EH (cell line): ENCODE data around the gene ZNF195.
"Not testable (repeated sequence)": the region's sequence is repeated elsewhere in the genome, so short reads cannot be mapped to it uniquely, and the experiment has no call there.

Experiments used
- DNase-seq: peaks from one replicate; pipeline ENCODE4 v3.0.0-alpha.2; 2015; ENCODE audit warnings: low read depth

ZNF195 gene

GRCh38 chr11:3347127-3347526 is 31.8 kb downstream of the ZNF195 start:
- no peak for DNase-seq

DNA sequence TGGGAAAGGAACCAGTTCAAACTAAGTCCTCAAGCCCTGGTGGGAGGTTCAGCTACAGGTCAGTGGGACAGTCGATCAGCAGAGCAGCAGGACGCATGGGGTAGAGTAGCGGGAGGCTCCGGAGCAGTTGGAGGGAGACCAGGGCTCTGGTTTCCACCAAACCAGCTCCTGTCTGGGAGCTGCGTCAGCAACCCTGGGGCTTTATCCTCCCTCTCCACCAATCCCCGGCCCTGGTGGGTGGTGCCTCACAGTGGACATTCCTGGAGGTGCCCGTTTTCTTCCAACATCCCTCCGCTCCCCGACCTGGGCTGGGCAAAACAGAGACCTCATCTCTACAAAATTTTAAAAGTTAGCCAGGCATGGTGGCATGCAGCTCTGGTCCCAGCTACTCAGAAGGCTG is 32.4 kb downstream of the ZNF195 start:
- DNase-seq: no peak

DNA sequence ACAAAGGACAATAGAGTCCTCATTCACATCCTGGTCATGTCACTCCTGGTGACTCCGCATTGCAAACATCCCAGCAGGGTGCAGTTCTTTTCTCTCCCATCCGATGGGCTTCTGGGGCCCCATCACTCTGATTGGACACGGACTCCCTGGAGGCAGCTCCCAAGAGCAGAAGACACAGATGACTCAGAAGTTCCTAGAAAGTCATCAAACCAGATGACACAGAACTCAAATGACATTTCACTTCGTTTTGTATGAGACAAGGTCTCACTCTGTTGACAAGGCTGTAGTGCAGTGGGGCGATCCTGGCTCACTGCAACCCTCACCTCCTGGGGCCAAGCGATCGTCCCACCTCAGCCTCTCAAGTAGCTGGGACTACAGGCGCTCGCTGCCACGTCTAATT is 33.2 kb downstream of the ZNF195 start:
- DNase-seq: no peak

GRCh38 chr11:3344327-3345174 is 34.4 kb downstream of the ZNF195 start:
- DNase-seq: no peak

DNA sequence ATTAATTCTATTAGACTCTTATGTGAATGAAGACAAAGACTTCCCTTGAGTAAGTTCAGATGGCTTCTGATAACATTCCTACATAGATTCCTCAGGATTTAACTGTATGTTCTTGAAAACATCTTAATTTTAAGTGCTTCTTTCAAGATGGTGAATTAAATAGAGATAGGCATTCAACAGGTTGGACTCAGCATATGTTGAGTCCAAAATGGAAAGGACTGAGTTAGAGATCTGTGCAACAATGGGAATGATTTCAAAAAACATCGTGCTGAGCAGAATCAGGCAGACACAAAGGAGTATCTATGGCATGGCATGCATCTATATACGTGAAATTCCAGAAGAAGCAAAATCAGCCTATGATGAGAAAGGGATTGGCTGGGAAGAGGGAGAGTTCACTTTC is 36.2 kb downstream of the ZNF195 start:
- DNase-seq: no peak

GRCh38 chr11:3341298-3341697 is 37.6 kb downstream of the ZNF195 start:
- no peak for DNase-seq

GRCh38 chr11:3340025-3340424 is 38.9 kb downstream of the ZNF195 start:
- DNase-seq: peak; percentile 91

DNA sequence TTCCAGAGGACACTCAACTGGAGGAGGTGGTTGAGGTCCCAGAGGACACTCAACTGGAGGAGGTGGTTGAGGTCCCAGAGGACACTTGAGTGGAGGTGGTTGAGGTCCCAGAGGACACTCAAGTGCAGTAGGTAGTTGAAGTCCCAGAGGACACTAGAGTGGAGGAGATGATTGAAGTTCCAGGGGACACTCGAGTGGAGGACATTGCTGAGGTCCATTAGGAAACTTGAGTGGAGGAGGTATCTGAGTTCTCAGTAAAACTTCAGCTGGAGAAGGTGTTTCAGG is 39.7 kb downstream of the ZNF195 start:
- no peak for DNase-seq

GRCh38 chr11:3338569-3339339 is 40.2 kb downstream of the ZNF195 start:
- DNase-seq: no peak

- DNase-seq: not testable (repeated sequence)
Observed at GRCh38 chr11:3336420-3336819, 42.5 kb downstream of the ZNF195 start.

DNA sequence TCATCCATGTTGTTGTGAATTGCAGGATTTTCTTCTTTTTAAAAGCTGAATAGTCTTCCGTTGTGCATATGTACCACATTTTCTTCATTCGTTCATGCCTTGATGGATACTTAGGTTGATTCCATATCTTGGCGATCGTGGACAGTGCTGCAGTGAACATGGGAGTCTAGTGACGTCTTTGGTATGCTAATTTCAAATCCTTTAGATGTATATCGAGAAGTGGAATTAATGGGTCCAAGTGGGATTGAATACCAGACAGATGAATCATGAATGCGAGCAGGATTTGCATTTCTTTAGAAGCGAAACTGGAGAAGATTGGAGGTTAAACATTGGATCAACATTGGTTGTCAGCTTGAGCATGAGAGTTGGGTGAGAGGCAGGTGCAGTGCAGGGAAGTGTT is 45.8 kb downstream of the ZNF195 start:
- not testable (repeated sequence) for DNase-seq

GRCh38 chr11:3331078-3331477 is 47.9 kb downstream of the ZNF195 start:
- not testable (repeated sequence) for DNase-seq

DNA sequence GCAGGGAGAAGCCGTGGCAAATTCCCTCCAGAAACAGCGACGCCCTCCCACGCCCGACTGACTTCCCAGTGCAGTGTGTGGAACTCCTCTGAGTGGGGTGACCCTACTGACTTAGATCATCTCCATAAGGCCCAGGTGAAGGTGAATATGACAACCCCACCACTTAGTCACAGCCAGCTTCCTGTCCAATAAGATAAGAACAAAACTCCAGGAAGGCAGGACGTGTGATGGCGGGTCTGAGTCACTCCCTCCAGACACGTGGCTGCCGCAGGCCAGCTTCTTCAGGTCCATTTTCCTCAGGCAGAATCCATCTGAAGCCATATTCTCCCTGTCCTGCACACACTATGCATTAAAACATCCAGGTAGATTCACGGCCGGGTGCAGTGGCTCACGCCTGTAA is 48.9 kb downstream of the ZNF195 start:
- DNase-seq: not testable (repeated sequence)

GRCh38 chr11:3328503-3328902 is 50.4 kb downstream of the ZNF195 start:
- not testable (repeated sequence) for DNase-seq

DNA sequence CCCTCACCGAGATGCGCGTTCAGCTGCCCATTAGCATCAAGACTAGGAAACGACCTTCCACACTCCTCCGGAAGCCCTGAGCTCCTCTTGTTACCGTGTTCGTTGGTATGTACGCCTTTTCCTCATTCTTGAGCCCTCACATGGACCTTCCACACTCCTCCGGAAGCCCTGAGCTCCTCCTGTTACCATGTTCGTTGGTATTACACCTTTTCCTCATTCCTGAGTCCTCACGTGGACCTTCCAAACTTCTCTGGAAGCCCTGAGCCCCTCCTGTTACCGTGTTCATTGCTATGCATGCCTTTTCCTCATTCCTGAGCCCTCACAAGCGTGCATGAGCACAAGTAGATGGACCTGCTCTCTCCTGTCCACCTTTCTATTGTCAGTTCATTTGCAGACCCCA is 52.5 kb downstream of the ZNF195 start:
- not testable (repeated sequence) for DNase-seq

GRCh38 chr11:3324724-3325123 is 54.2 kb downstream of the ZNF195 start:
- DNase-seq: not testable (repeated sequence)
